A549 (cell line): ENCODE results near the gene ANKS6.

ENCODE experiments used
- CTCF ChIP-seq: fragments of >200 bp; sonication (Bioruptor Twin); formaldehyde crosslinking; IDR thresholded peaks from 3 replicates; pipeline ENCODE4 v1.5.1; 2016
- HMGXB4 ChIP-seq: fragments of 250-450 bp; sonication (Bioruptor Pico); IDR thresholded peaks from 2 replicates; pipeline ENCODE4 v1.5.0; 2021; ENCODE audit warnings: mild to moderate bottlenecking, moderate library complexity, borderline replicate concordance
- HOXB13 ChIP-seq: fragments of 250-450 bp; sonication (Bioruptor Pico); IDR thresholded peaks from 2 replicates; pipeline ENCODE4 v1.5.0; 2020; ENCODE audit warnings: low read depth, mild to moderate bottlenecking, moderate library complexity
- JUN ChIP-seq, 2 experiments: fragments of >200 bp; sonication (Bioruptor Twin); formaldehyde crosslinking; IDR thresholded peaks; 2 replicates in 1 of 2; 3 replicates in 1 of 2; pipeline ENCODE4 v1.6.1; 2016 to 2017
- JUNB ChIP-seq: fragments of >200 bp; sonication (Bioruptor Twin); formaldehyde crosslinking; IDR thresholded peaks from 2 replicates; pipeline ENCODE4 v1.6.1; 2016
- MYC ChIP-seq: IDR thresholded peaks from 2 replicates; pipeline ENCODE4 v1.6.1; 2012; ENCODE audit warnings: mild to moderate bottlenecking, inconsistent platforms, low read length, improper control_type of control experiment, borderline replicate concordance
- NPAS2 ChIP-seq: fragments of 250-450 bp; sonication (Bioruptor Pico); IDR thresholded peaks from 2 replicates; pipeline ENCODE4 v1.8.0; 2022; ENCODE audit warnings: mild to moderate bottlenecking, moderate library complexity, borderline replicate concordance
- RAD21 ChIP-seq, 2 experiments: fragments of >200 bp in 1 of 2; sonication (Bioruptor Twin) in 1 of 2; formaldehyde crosslinking in 1 of 2; IDR thresholded peaks in 1 of 2; conservative IDR thresholded peaks in 1 of 2; 2 replicates in 1 of 2; 3 replicates in 1 of 2; pipeline ENCODE4 v1.6.1; 2012 to 2018; ENCODE audit warnings: inconsistent platforms in 1 of 2
- REST ChIP-seq: fragments of 200-600 bp; sonication (generic); IDR thresholded peaks from 2 replicates; pipeline ENCODE4 v1.6.1; 2016; ENCODE audit warnings: antibody characterized with exemption, mild to moderate bottlenecking, moderate library complexity
- RFX5 ChIP-seq: fragments of 450-650 bp; IDR thresholded peaks from 2 replicates; pipeline ENCODE4 v1.7.1; 2014; ENCODE audit warnings: antibody characterized with exemption, mild to moderate bottlenecking, moderate library complexity
- USF2 ChIP-seq: fragments of 450-650 bp; IDR thresholded peaks from 2 replicates; pipeline ENCODE4 v1.6.1; 2014; ENCODE audit warnings: antibody characterized with exemption

- no peak for TF ChIP-seq RAD21 (conservative IDR thresholded peaks at IDR 0.05 in 1 of 2, IDR thresholded peaks at IDR 0.05 in 1 of 2)
- no peak for TF ChIP-seq CTCF
- TF ChIP-seq JUNB: no peak
- no peak for TF ChIP-seq MYC
- TF ChIP-seq USF2: no peak
- no peak for TF ChIP-seq NPAS2 (CRISPR knock-in tag)
- TF ChIP-seq HMGXB4 (CRISPR knock-in tag): no peak
- no peak for TF ChIP-seq REST
- no peak for TF ChIP-seq HOXB13 (CRISPR knock-in tag)
- no peak for TF ChIP-seq JUN (IDR thresholded peaks at IDR 0.05)
- no peak for TF ChIP-seq RFX5
Measured at GRCh38 chr9:98701576-98701975, 94.8 kb downstream of the ANKS6 start.
